HepG2 (cell line): ENCODE results near the gene CFAP99. TPM values are rescaled to one million over a fixed set of nuclear protein-coding genes. Genes with fewer than 3 reads are reported as not detected.
A peak's percentile ranks its signal among the peaks of the same experiment; 100 is the strongest.

Source experiments
- CAMTA2 ChIP-seq: sonication (generic); formaldehyde crosslinking; IDR thresholded peaks from 2 replicates; pipeline ENCODE4 v1.4.0; 2020; ENCODE audit warnings: mild to moderate bottlenecking, missing genetic modification reagents, borderline replicate concordance
- JDP2 ChIP-seq: sonication (generic); formaldehyde crosslinking; IDR thresholded peaks from 2 replicates; pipeline ENCODE4 v1.8.1; 2022; ENCODE audit warnings: missing genetic modification reagents, borderline replicate concordance
- JUND ChIP-seq: sonication (generic); formaldehyde crosslinking; IDR thresholded peaks from 2 replicates; pipeline ENCODE4 v1.8.0; 2022; ENCODE audit warnings: mild to moderate bottlenecking, missing genetic modification reagents
- LRRFIP1 ChIP-seq: sonication (generic); formaldehyde crosslinking; conservative IDR thresholded peaks from 2 replicates; pipeline ENCODE4 v1.4.0; 2020; ENCODE audit warnings: missing genetic modification reagents
- MAFG ChIP-seq: sonication (generic); formaldehyde crosslinking; IDR thresholded peaks from 2 replicates; pipeline ENCODE4 v1.5.1; 2020; ENCODE audit warnings: mild to moderate bottlenecking, missing genetic modification reagents
- MTA3 ChIP-seq: sonication (generic); formaldehyde crosslinking; IDR thresholded peaks from 2 replicates; pipeline ENCODE4 v1.4.0; 2020; ENCODE audit warnings: missing genetic modification reagents
- MXD4 ChIP-seq: IDR thresholded peaks from 2 replicates; pipeline ENCODE4 v1.6.1; 2016; ENCODE audit warnings: mild to moderate bottlenecking, missing biosample characterization, missing genetic modification reagents
- PLRG1 ChIP-seq: fragments of 450-650 bp; conservative IDR thresholded peaks from 2 replicates; pipeline ENCODE4 v1.6.1; 2016
- RERE ChIP-seq: IDR thresholded peaks from 2 replicates; pipeline ENCODE4 v1.6.1; 2016; ENCODE audit warnings: low read depth, missing genetic modification reagents, missing compliant biosample characterization
- RNF2 ChIP-seq: fragments of 450-650 bp; conservative IDR thresholded peaks from 2 replicates; pipeline ENCODE4 v1.6.1; 2016; ENCODE audit warnings: low read depth
- SMAD9 ChIP-seq: sonication (generic); formaldehyde crosslinking; IDR thresholded peaks from 2 replicates; pipeline ENCODE4 v1.5.1; 2020; ENCODE audit warnings: mild to moderate bottlenecking, missing genetic modification reagents
- SMARCE1 ChIP-seq: fragments of 450-650 bp; IDR thresholded peaks from 2 replicates; pipeline ENCODE4 v1.6.1; 2017; ENCODE audit warnings: borderline replicate concordance
- SP2 ChIP-seq: sonication (generic); formaldehyde crosslinking; IDR thresholded peaks from 2 replicates; pipeline ENCODE4 v1.5.1; 2020; ENCODE audit warnings: mild to moderate bottlenecking, missing genetic modification reagents
- ZBTB20 ChIP-seq: sonication (generic); formaldehyde crosslinking; IDR thresholded peaks from 2 replicates; pipeline ENCODE4 v1.8.1; 2023; ENCODE audit warnings: missing genetic modification reagents, low read depth, mild to moderate bottlenecking, borderline replicate concordance
- ZFAT ChIP-seq: sonication (generic); formaldehyde crosslinking; conservative IDR thresholded peaks from 2 replicates; pipeline ENCODE4 v1.8.1; 2023; ENCODE audit warnings: missing genetic modification reagents, inconsistent platforms
- ZNF468 ChIP-seq: sonication (generic); formaldehyde crosslinking; IDR thresholded peaks from 2 replicates; pipeline ENCODE4 v1.8.0; 2022; ENCODE audit warnings: mild to moderate bottlenecking, moderate library complexity, missing genetic modification reagents
- ZNF510 ChIP-seq: sonication (generic); formaldehyde crosslinking; IDR thresholded peaks from 2 replicates; pipeline ENCODE4 v1.4.0; 2020; ENCODE audit warnings: low read depth, mild to moderate bottlenecking, missing genetic modification reagents
- ZNF577 ChIP-seq: sonication (generic); formaldehyde crosslinking; IDR thresholded peaks from 2 replicates; pipeline ENCODE4 v1.4.0; 2020; ENCODE audit warnings: mild to moderate bottlenecking, low read depth, missing genetic modification reagents, borderline replicate concordance
- ZNF704 ChIP-seq: sonication (generic); formaldehyde crosslinking; IDR thresholded peaks from 2 replicates; pipeline ENCODE4 v1.8.1; 2023; ENCODE audit warnings: mild to moderate bottlenecking, inconsistent platforms, moderate library complexity, missing genetic modification reagents, borderline replicate concordance
- ZNF709 ChIP-seq: sonication (generic); formaldehyde crosslinking; IDR thresholded peaks from 2 replicates; pipeline ENCODE4 v1.5.0; 2020; ENCODE audit warnings: mild to moderate bottlenecking, missing genetic modification reagents
- ZSCAN25 ChIP-seq: sonication (generic); formaldehyde crosslinking; IDR thresholded peaks from 2 replicates; pipeline ENCODE4 v1.8.0; 2022; ENCODE audit warnings: mild to moderate bottlenecking, missing genetic modification reagents
- ZSCAN31 ChIP-seq: sonication (generic); formaldehyde crosslinking; IDR thresholded peaks from 2 replicates; pipeline ENCODE4 v1.5.0; 2020; ENCODE audit warnings: low read depth, mild to moderate bottlenecking, missing genetic modification reagents
- polyA plus RNA-seq, 8 experiments: library from polyadenylated mRNA; depleted of rRNA in 3 of 8; stranded (reverse) in 7 of 8; unstranded in 1 of 8; fragments of >200 nt; fragmentation: Illumina TruSeq in 4 of 8; extraction: Trizol in 4 of 8; gene quantifications; 2 replicates each; pipeline versions ENCODE4 v1.2.1 to v1.2.3, GENCODE V29; 2011 to 2016; ENCODE audit warnings: low read depth in 4 of 8, missing spikeins in 1 of 8, mixed read lengths in 1 of 8; ENCODE audit not compliant: insufficient read depth in 1 of 8
- total RNA-seq, 5 experiments: library from RNA; depleted of rRNA; stranded (reverse); fragments of >200 nt; fragmentation: Illumina TruSeq; extraction: Trizol; gene quantifications; 2 replicates each; pipeline ENCODE4 v1.2.3, GENCODE V29; 2016; ENCODE audit warnings: low read depth in 1 of 5

The CFAP99 gene
- total and polyA plus RNA-seq, 2 of the 13 experiments (the other 11 are each of a cell fraction or from before 2014, with no cell fraction given): not detected

- no peak for TF ChIP-seq SP2
- no peak for TF ChIP-seq ZNF577 (CRISPR knock-in tag)
- no peak for TF ChIP-seq ZNF704 (CRISPR knock-in tag)
- no peak for TF ChIP-seq ZNF468 (CRISPR knock-in tag)
- TF ChIP-seq ZSCAN31 (CRISPR knock-in tag): no peak
- no peak for TF ChIP-seq LRRFIP1 (CRISPR knock-in tag)
- TF ChIP-seq JDP2 (CRISPR knock-in tag): no peak
- TF ChIP-seq ZFAT (CRISPR knock-in tag): no peak
- no peak for TF ChIP-seq ZNF709 (CRISPR knock-in tag)
- TF ChIP-seq MAFG (CRISPR knock-in tag): no peak
- no peak for TF ChIP-seq MXD4 (CRISPR knock-in tag)
- no peak for TF ChIP-seq CAMTA2
- 0 out of 2 replicates have a peak, but pooled peaks have one; percentile 54 for TF ChIP-seq RNF2
- TF ChIP-seq RERE (CRISPR knock-in tag): no peak
- TF ChIP-seq ZBTB20 (CRISPR knock-in tag): no peak
- TF ChIP-seq MTA3 (CRISPR knock-in tag): no peak
- TF ChIP-seq SMAD9 (CRISPR knock-in tag): no peak
- TF ChIP-seq JUND (CRISPR knock-in tag): no peak
- TF ChIP-seq ZSCAN25 (CRISPR knock-in tag): no peak
- 0 out of 2 replicates have a peak, but pooled peaks have one; percentile 27 for TF ChIP-seq ZNF510 (CRISPR knock-in tag)
- TF ChIP-seq SMARCE1: no peak
- no peak for TF ChIP-seq PLRG1
These were observed at the start of gene CFAP99 (continued) for GRCh38 chr4:2418650-2419571.
